Effector memory CD8-positive, alpha-beta T cell (primary cell): ENCODE data around the gene SMC1B.
"Not testable (repeated sequence)": the region's sequence is repeated elsewhere in the genome, so short reads cannot be mapped to it uniquely, and the experiment has no call there.

Source experiments
- ATAC-seq: fragments of 150-1000 bp; cut with Tn5 transposase; replicated peaks from 2 replicates; pipeline ENCODE4 v1.10.0; 2021; ENCODE audit warnings: mild to moderate bottlenecking, moderate library complexity
- DNase-seq, 3 experiments: peaks; one replicate each; pipeline ENCODE4 v3.0.0; 2021
- H3K27ac Mint-ChIP-seq, 2 donors: one replicate each; pipeline ENCODE4 v1.8.0; 2022; ENCODE audit warnings: mild to moderate bottlenecking in 2 of 2, mixed read lengths in 2 of 2, moderate library complexity in 2 of 2
- H3K27me3 Mint-ChIP-seq, 2 donors: one replicate each; pipeline ENCODE4 v1.8.0; 2022; ENCODE audit warnings: mixed read lengths in 2 of 2
- H3K36me3 Mint-ChIP-seq: one replicate; pipeline ENCODE4 v1.8.0; 2022; ENCODE audit warnings: mild to moderate bottlenecking, moderate library complexity, mixed read lengths; ENCODE audit not compliant: insufficient read depth
- H3K4me1 Mint-ChIP-seq, 2 donors: one replicate each; pipeline ENCODE4 v1.8.0; 2022; ENCODE audit warnings: low read depth in 2 of 2, mixed read lengths in 2 of 2
- H3K4me3 Mint-ChIP-seq, 2 donors: one replicate each; pipeline ENCODE4 v1.8.0; 2022; ENCODE audit warnings: mild to moderate bottlenecking in 2 of 2, mixed read lengths in 2 of 2, moderate library complexity in 2 of 2
- H3K9me3 Mint-ChIP-seq, 2 donors: one replicate each; pipeline ENCODE4 v1.8.0; 2022; ENCODE audit warnings: mixed read lengths in 2 of 2

SMC1B gene

DNA sequence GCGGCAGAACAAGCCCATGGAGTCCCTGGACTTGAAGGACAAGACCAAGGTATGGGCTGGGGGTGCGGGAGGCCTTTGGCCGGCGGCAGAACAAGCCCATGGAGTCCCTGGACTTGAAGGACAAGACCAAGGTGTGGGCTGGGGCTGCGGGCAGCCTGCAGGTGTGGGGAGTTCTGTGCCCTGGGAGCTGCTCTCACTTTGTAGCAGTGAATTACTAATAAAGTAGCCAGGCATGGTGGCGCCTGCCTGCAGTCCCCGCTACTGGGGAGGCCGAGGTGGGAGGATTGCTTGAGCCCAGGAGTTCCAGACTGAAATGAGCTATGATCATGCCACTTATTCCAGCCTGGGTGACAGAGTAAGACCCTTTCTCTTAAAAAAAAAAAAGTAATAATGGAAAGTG lies 85.1 kb downstream of the SMC1B start:
- Mint-ChIP-seq H3K27ac (peak overlapping the region in 1 of 2 donors; percentile 54), H3K36me3 (peaks cover 72% of the 10 kb centered on the region)
- not testable (repeated sequence) for ATAC-seq

DNA sequence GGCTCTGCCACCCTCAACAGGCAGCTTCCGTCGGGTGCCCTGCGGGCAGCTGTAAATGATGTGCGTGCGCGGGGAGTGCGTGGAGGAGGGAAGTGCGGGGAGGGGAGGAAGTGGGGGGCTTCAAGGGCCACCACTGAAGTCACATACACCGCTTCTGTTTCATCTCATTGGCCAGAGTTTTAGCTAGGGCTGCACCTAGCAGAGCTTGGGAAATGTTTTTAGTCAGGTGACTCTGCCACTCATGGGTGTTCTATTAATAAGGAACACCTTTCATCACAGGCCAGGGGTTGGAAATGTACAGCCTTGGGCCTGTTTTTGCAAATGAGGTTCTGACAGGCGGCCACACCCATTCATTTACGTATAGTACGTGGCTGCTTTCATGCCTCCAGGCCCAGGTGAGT lies 89.1 kb downstream of the SMC1B start:
- H3K4me1 Mint-ChIP-seq = peaks cover 24 to 35% of the 10 kb centered on the region in 2 donors

More for the DNA sequence above, 85.1 kb downstream of the SMC1B start:
- not testable (repeated sequence) for H3K27me3 Mint-ChIP-seq, DNase-seq, H3K4me3 Mint-ChIP-seq, H3K9me3 Mint-ChIP-seq
- H3K4me1 Mint-ChIP-seq = peaks cover 11 to 22% of the 10 kb centered on the region in 2 donors

DNA sequence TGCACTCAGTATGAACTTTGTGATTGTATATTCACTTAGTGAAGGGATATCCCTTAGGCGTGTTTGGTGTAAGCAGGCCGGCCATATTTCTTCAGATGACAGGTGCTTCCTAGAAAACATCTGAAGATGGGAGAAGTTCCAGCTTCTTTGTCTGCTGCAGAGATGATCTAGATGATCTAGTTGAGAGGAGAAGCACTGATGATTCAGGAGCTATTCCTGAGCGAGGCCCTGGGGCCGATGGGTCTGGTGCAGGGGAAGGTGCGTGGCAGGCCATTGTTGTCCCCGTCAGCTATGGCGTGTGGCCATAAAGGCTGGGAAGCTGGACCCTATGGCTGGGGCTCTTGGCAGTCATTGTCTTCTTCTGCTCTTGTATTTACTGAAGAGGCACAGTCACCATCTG lies 89.7 kb downstream of the SMC1B start:
- no peak for DNase-seq
- Mint-ChIP-seq H3K27ac (peak overlapping the region; percentile 63 to 81), H3K36me3 (peaks cover 59% of the 10 kb centered on the region), H3K27me3 (no peaks in the 10 kb centered on the region), H3K4me3 (peak overlapping the region in 1 of 2 donors; percentile 34), H3K9me3 (no peaks in the 10 kb centered on the region), H3K4me1 (peaks cover 31 to 41% of the 10 kb centered on the region in 2 donors)
- ATAC-seq = no peak

More for the DNA sequence above, 89.1 kb downstream of the SMC1B start:
- H3K9me3 Mint-ChIP-seq = no peaks in the 10 kb centered on the region
- ATAC-seq (no peak), DNase-seq (no peak)
- peak overlapping the region; percentile 63 to 81 for H3K27ac Mint-ChIP-seq
- no peaks in the 10 kb centered on the region for H3K27me3 Mint-ChIP-seq
- peaks cover 58% of the 10 kb centered on the region for H3K36me3 Mint-ChIP-seq
- no peak overlapping the region for H3K4me3 Mint-ChIP-seq

DNA sequence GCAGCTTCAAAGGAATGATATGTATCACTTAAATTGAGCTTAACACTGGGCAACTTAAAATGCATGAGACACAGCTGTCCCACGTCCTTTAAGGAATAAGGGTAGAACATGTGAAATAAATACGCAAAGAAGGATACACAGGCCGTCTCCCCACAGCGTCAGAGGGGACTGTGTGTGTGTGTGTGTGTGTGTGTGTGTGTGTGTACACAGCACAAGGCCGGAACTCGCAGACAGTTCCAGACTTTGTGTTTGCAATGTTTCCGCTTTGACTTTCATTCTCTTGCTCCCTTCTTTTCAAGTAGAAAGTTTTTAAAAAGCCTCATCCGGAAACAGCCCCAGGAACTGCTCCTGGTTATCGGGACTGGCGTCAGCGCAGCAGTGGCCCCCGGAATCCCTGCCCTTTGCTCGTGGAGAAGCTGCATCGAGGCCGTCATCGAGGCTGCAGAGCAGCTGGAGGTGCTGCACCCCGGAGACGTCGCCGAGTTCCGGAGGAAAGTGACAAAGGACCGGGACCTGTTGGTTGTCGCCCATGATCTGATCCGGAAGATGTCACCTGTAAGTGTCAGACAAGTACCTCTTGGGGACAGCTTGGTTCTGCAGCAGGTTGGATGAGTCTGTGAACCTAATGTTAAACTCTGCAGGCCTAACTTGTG lies 90.4 kb downstream of the SMC1B start:
- peaks cover 36 to 48% of the 10 kb centered on the region in 2 donors for H3K4me1 Mint-ChIP-seq
- ATAC-seq (no peak), DNase-seq (no peak)
- no peak overlapping the region for H3K4me3 Mint-ChIP-seq
- H3K27me3 Mint-ChIP-seq = no peaks in the 10 kb centered on the region
- no peaks in the 10 kb centered on the region for H3K9me3 Mint-ChIP-seq
- H3K27ac Mint-ChIP-seq = peak overlapping the region; percentile 63 to 81
- peaks cover 62% of the 10 kb centered on the region for H3K36me3 Mint-ChIP-seq

DNA sequence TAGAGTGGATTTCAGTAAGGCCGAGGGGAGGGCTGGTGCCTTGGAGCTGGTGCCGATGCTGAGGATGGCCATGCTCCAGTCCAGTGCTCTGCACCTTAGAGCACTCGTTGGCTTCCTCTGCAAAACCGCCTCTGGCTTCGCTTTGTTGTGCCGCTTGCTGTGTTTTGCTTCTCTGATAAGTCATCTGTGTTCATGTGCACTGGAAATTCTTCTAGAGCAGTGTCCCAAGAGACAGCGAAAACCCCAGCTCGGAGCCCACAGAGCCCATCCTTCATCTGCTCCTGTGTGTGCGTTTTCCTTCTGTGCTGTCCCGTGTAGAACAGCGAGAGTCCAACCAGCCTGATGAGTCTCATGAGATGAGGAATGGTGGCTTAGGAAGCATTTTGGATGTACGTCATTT lies 91.6 kb downstream of the SMC1B start:
- peak overlapping the region; percentile 99 to 100 for H3K27ac Mint-ChIP-seq
- ATAC-seq (no peak), DNase-seq (no peak)
- H3K36me3 Mint-ChIP-seq = peaks cover 59% of the 10 kb centered on the region
- H3K4me3 Mint-ChIP-seq = no peak overlapping the region
- H3K27me3 Mint-ChIP-seq = no peaks in the 10 kb centered on the region
- H3K4me1 Mint-ChIP-seq = peaks cover 40 to 50% of the 10 kb centered on the region in 2 donors
- no peaks in the 10 kb centered on the region for H3K9me3 Mint-ChIP-seq

DNA sequence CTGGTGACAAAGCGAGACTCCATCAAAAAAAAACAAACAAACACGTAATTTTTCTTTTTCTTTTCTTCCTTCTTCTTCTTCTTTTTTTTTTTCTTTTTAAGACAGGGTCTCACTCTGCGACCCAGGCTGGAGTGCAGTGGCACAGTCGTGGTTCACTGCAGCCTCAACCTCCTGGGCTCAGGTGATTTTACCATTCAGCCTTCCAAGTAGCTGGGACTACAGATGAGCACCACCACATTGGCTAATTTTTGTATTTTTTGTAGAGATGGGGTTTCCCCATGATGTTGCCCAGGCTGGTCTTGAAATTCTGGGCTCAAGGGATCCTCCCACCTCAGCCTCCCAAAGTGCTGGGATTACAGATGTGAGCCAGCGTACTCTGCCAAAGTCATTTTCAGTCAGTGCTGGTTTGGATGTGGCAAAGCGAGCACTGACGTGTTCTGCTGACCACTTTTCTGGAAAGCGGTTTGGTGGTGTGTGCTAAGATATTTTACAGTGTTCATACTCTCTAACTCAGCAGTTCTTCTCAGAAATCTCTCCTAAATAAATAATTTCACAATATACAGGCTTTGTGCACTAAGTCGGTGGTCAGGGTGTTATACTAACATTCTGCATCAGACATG lies 92.9 kb downstream of the SMC1B start:
- Mint-ChIP-seq H3K36me3 (peaks cover 51% of the 10 kb centered on the region), H3K27me3 (no peaks in the 10 kb centered on the region), H3K27ac (peak overlapping the region; percentile 99 to 100), H3K4me3 (peak overlapping the region; percentile 77 to 80), H3K9me3 (no peaks in the 10 kb centered on the region), H3K4me1 (peaks cover 38 to 46% of the 10 kb centered on the region in 2 donors)
- ATAC-seq = no peak
- DNase-seq = no peak

DNA sequence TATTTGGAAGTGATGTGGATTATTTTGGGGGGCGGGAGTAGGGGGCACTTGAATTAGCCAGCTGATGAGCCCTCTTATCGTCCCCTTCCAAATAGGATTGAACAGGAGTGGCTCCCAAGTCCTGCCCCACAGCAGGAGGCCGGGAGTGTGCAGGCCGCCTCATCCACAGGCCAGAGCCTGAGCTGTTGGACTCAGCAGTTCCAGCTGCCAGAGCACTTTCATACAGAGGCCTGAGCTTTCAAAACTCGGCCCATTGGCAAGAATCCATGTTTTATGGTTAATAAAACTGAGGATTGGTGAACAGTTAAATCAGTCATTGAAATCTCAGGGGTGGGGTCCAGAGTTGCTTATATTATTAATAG lies 94.1 kb downstream of the SMC1B start:
- H3K27ac Mint-ChIP-seq = peak overlapping the region; percentile 99 to 100
- peaks cover 38 to 40% of the 10 kb centered on the region in 2 donors for H3K4me1 Mint-ChIP-seq
- H3K27me3 Mint-ChIP-seq = no peaks in the 10 kb centered on the region
- DNase-seq (peak in 1 of 3 experiments; percentile 50), ATAC-seq (no peak)
- no peaks in the 10 kb centered on the region for H3K9me3 Mint-ChIP-seq
- peak overlapping the region; percentile 77 to 80 for H3K4me3 Mint-ChIP-seq
- peaks cover 47% of the 10 kb centered on the region for H3K36me3 Mint-ChIP-seq

DNA sequence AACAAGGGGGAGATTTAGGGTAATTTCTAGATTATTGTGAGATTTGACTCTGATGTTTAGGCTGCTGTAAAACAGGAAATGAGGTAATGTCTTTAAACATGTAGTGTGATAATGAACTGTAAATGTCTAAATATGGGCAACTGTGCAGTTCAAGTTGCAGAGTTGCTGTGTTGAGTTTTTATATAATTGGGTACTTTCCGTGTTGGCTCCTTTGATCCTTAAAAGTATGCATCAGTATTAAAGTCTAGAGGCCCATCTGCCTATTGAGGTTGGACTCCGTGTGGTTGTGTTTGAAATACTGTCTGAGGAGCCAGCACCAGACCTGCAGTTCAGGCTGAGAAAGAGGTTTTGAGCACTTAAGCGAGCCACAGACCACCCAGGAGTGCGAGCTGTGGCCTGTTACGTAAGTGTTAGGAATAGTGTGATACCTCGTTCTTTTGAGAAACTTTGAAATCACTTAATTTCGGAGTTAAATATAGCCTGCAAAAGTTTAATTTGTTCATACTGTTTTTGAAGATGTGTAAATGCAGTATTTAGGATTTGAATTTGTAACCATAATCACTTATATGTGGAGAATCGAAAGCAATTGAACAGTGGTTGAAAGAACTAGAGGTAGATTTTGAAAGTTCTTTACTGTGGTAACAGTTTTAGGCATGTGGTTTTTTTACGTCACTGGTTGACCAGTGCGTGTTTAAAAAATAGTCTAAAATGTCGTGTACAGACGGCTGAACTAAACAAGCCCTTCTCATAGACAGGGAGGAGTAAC lies 94.7 kb downstream of the SMC1B start:
- peak; percentile 78 for ATAC-seq
- H3K27me3 Mint-ChIP-seq = no peaks in the 10 kb centered on the region
- peak overlapping the region; percentile 99 to 100 for H3K27ac Mint-ChIP-seq
- H3K4me3 Mint-ChIP-seq = peak overlapping the region; percentile 77 to 80
- peak; percentile 64 to 75 (median 69) for DNase-seq
- peaks cover 42% of the 10 kb centered on the region for H3K36me3 Mint-ChIP-seq
- peaks cover 36% of the 10 kb centered on the region in 2 donors for H3K4me1 Mint-ChIP-seq
- H3K9me3 Mint-ChIP-seq = no peaks in the 10 kb centered on the region

DNA sequence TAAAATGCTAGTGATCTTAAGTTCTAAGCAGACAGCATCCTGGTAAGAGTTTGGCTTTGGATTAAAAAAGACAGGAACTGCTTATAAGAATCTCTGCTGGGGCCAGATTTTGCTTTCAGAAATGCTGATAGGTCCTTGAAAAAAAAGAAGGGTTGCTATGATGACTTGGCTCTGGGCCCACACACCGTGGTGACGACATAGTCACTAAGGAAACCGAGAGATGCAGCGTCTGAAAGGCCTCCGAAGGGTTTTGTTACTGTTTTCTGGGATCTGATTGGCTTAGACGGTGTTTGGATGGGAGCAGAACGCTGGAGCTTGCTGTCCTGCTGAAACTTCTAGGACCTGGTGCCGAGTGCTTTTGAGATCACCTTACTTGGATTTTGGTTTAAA lies 95.2 kb downstream of the SMC1B start:
- H3K36me3 Mint-ChIP-seq = peaks cover 36% of the 10 kb centered on the region
- no peaks in the 10 kb centered on the region for H3K9me3 Mint-ChIP-seq
- peaks cover 30 to 33% of the 10 kb centered on the region in 2 donors for H3K4me1 Mint-ChIP-seq
- ATAC-seq (peak; percentile 66), DNase-seq (peak; percentile 84 to 91 (median 89))
- H3K4me3 Mint-ChIP-seq = peak overlapping the region; percentile 77 to 80
- H3K27me3 Mint-ChIP-seq = no peaks in the 10 kb centered on the region
- H3K27ac Mint-ChIP-seq = peak overlapping the region; percentile 99 to 100

DNA sequence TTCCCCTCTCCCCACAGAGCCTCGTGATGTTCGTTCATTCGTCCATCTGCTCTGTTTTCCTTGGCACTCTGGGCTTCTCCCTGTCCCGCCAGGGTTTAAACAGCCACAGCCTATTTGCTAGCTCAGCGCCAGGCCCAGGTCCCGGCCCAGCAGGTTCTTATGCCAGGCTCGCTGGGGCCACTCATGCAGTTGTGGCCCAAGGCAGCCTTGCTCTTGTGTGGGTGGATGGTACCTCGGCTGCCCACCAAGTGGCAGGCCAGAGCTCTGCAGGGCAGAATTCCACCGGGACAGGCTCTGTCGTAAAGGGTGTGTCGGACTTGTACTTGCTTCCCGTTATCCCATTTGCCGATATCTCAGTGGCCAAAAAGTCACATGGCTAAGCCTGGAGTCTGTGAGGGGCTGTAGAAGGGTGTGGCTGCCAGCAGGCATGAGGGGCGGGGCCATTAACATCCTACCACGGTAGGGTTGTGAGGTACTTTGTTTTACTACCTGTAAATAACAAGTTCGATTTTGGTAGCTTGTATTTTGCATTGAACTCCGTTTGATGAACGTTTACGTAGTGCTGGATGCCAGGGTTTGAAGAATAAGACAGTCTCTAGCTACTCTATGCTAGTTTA lies 95.7 kb downstream of the SMC1B start:
- Mint-ChIP-seq H3K4me1 (peaks cover 30 to 33% of the 10 kb centered on the region in 2 donors), H3K36me3 (peaks cover 31% of the 10 kb centered on the region), H3K27ac (peak overlapping the region; percentile 99 to 100), H3K4me3 (peak overlapping the region; percentile 77 to 80), H3K27me3 (no peaks in the 10 kb centered on the region), H3K9me3 (no peaks in the 10 kb centered on the region)
- ATAC-seq (peak; percentile 1), DNase-seq (peak in 2 of 3 experiments; percentile 17 to 18)

DNA sequence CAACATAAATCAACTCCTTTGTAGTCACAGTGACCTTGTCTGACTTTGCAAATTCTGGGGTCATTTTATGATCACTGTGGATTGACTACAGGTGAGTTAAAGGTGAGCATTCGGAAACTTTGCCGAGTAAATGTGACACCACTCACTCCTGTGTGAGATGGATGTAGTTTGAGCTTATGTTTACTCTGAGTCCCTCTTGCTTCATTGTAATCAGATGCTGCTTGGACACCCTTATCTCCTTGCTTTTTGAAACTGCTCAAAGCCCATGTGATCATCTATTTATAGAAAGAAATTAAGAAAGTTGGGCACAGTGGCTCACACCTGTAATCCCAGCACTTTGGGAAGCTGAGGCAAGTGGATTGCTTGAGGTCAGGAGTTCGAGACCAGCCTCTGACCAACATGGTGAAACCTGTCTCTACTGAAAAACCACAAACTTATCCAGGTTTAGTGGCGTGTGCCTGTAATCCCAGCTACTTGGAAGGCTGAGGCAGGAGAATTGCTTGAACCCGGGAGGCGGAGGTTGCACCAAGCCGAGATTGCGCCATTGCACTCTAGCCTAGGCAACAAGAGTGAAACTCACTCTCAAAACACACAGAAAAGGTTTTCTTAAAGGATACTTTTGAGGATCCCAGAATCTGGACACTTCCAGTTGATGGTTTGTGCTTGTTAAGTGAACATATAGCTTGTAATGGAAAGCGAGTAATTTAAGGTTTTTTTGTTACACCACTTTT lies 96.4 kb downstream of the SMC1B start:
- peaks cover 32% of the 10 kb centered on the region for H3K36me3 Mint-ChIP-seq
- H3K9me3 Mint-ChIP-seq = no peaks in the 10 kb centered on the region
- peak overlapping the region; percentile 99 to 100 for H3K27ac Mint-ChIP-seq
- ATAC-seq = no peak
- H3K4me1 Mint-ChIP-seq = peaks cover 29 to 33% of the 10 kb centered on the region in 2 donors
- H3K4me3 Mint-ChIP-seq = no peak overlapping the region
- H3K27me3 Mint-ChIP-seq = no peaks in the 10 kb centered on the region
- DNase-seq = no peak

DNA sequence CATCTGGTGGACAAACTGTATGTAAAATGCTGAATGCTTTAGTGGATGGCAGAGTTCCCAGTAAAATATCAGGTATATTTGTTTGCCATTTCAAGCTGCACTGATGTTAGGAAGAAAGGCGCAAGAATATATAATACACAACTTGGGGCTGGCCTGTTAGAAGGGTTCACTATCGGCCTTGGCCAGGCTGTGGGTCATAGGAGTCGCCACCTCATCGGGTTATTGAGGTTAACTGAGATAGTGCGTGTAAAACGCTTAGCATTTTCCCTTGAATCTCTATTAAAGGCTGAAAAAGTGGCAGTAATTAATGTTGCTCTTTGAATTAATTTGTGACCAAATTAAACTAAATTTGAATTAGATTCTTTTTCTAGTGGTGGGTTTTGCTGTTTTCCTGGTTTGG lies 98.6 kb downstream of the SMC1B start:
- peaks cover 35 to 39% of the 10 kb centered on the region in 2 donors for H3K4me1 Mint-ChIP-seq
- no peaks in the 10 kb centered on the region for H3K27me3 Mint-ChIP-seq
- ATAC-seq = no peak
- H3K4me3 Mint-ChIP-seq = no peak overlapping the region
- DNase-seq = no peak
- H3K36me3 Mint-ChIP-seq = peaks cover 41% of the 10 kb centered on the region
- H3K9me3 Mint-ChIP-seq = no peaks in the 10 kb centered on the region
- H3K27ac Mint-ChIP-seq = peak overlapping the region; percentile 80 to 100
